LNCaP clone FGC (cell line): ENCODE results near the gene ZNF837.
A peak's percentile ranks its signal among the peaks of the same experiment; 100 is the strongest.
"Not testable (repeated sequence)": the region's sequence is repeated elsewhere in the genome, so short reads cannot be mapped to it uniquely, and the experiment has no call there.

Experiments used
- DNase-seq: peaks from one replicate; pipeline ENCODE4 v3.0.0-alpha.2; 2011; ENCODE audit warnings: low read depth
- H3K4me3 ChIP-seq: 2 replicates; pipeline ENCODE4 v1.5.1; 2011; ENCODE audit warnings: mild to moderate bottlenecking, low read depth, low read length, control low read depth
- CTCF ChIP-seq: IDR thresholded peaks from 2 replicates; pipeline ENCODE4 v1.5.1; 2012; ENCODE audit warnings: mild to moderate bottlenecking; ENCODE audit not compliant: control insufficient read depth, insufficient read depth; ENCODE audit errors: extremely low read depth

The ZNF837 gene

GRCh38 chr19:58408152-58409009 lies 27.6 kb upstream of the ZNF837 start, which contains the start of gene ZNF584:
Gene ZNF584, plus strand, starts transcription at chr19:58408649. Its CDS starts 499 bp downstream, at chr19:58409148.
- no peak for TF ChIP-seq CTCF
- DNase-seq = peak; percentile 63
- peak within 1 kb of the TSS; percentile 78 for H3K4me3 ChIP-seq

GRCh38 chr19:58407658-58408151 lies 26.9 kb upstream of the ZNF837 start:
- peak overlapping the region; percentile 78 for H3K4me3 ChIP-seq
- DNase-seq = no peak
- no peak for TF ChIP-seq CTCF

GRCh38 chr19:58406818-58407657 lies 26.2 kb upstream of the ZNF837 start:
- no peak for TF ChIP-seq CTCF
- peak overlapping the region; percentile 78 for H3K4me3 ChIP-seq
- no peak for DNase-seq

GRCh38 chr19:58403920-58404478 lies 23.2 kb upstream of the ZNF837 start:
- DNase-seq, H3K4me3 ChIP-seq: not testable (repeated sequence)

GRCh38 chr19:58401840-58402421 lies 21.1 kb upstream of the ZNF837 start:
- no peak for DNase-seq
- peak overlapping the region; percentile 76 for H3K4me3 ChIP-seq
- no peak for TF ChIP-seq CTCF

GRCh38 chr19:58400916-58401839 lies 20.3 kb upstream of the ZNF837 start:
- peak overlapping the region; percentile 76 for H3K4me3 ChIP-seq
- TF ChIP-seq CTCF = peak; percentile 18; the same call in 1 of the 2 replicates
- peak; percentile 98 for DNase-seq
